ENCODE data around the gene SIGLEC11.

DNA sequence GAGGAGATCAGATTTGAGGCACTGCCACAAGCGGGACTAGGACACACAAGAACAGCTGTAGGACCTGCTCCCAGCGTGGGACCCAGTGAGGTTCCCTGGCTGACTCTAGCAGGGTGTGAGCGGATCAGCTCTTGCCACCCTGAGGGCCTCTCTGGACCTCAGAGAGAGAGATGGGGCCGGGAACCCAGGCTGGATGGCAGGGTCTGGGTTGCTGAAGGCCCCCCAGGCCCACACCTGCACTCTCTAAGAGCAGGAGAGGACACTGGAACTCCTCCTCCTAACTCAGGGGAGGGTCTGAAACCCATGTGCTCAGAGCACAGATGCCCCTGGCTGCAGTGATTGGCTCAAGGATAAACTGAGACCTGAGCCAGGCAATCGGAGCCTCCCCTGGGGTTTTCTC lies 50.8 kb downstream of the SIGLEC11 start:
- TF ChIP-seq, protein P1, sequence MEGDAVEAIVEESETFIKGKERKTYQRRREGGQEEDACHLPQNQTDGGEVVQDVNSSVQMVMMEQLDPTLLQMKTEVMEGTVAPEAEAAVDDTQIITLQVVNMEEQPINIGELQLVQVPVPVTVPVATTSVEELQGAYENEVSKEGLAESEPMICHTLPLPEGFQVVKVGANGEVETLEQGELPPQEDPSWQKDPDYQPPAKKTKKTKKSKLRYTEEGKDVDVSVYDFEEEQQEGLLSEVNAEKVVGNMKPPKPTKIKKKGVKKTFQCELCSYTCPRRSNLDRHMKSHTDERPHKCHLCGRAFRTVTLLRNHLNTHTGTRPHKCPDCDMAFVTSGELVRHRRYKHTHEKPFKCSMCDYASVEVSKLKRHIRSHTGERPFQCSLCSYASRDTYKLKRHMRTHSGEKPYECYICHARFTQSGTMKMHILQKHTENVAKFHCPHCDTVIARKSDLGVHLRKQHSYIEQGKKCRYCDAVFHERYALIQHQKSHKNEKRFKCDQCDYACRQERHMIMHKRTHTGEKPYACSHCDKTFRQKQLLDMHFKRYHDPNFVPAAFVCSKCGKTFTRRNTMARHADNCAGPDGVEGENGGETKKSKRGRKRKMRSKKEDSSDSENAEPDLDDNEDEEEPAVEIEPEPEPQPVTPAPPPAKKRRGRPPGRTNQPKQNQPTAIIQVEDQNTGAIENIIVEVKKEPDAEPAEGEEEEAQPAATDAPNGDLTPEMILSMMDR (IDR thresholded peaks at IDR 0.05) = no peak
- TF ChIP-seq POLR2A (IDR thresholded peaks at IDR 0.05) = no peak
